Activated CD4-positive, alpha-beta T cell treated with anti-CD3 and anti-CD28 coated beads for 36 hours (primary cell): ENCODE measurements around the gene MAN2A1. TPM values are rescaled to one million over a fixed set of nuclear protein-coding genes. Genes with fewer than 3 reads are reported as not detected.
"Not testable (repeated sequence)": the region's sequence is repeated elsewhere in the genome, so short reads cannot be mapped to it uniquely, and the experiment has no call there.

Experiments
- ATAC-seq: fragments of 200-7000 bp; cut with Tn5 transposase; one replicate; pipeline ENCODE4 v1.10.0; 2021; ENCODE audit warnings: mild to moderate bottlenecking, moderate library complexity
- CTCF ChIA-PET: fragments of 350-600 bp; sonication (Branson Sonifier 250); formaldehyde crosslinking; loops from one replicate; lab custom pipeline; 2021; ENCODE audit warnings: antibody characterized with exemption; lab: Charles Lee
- POLR2A ChIA-PET: fragments of 350-600 bp; sonication (Branson Sonifier 250); formaldehyde crosslinking; loops from one replicate; lab custom pipeline; 2021; ENCODE audit warnings: antibody characterized with exemption, inconsistent platforms; lab: Charles Lee
- DNase-seq: peaks from one replicate; pipeline ENCODE4 v3.0.0-alpha.2; 2020
- H3K27ac Mint-ChIP-seq: one replicate; pipeline ENCODE4 v1.8.0; 2021; ENCODE audit warnings: mixed read lengths
- H3K27me3 Mint-ChIP-seq: one replicate; pipeline ENCODE4 v1.8.0; 2021; ENCODE audit warnings: mixed read lengths
- H3K36me3 Mint-ChIP-seq: one replicate; pipeline ENCODE4 v1.8.0; 2021; ENCODE audit warnings: low read depth, mixed read lengths
- H3K4me1 Mint-ChIP-seq: one replicate; pipeline ENCODE4 v1.8.0; 2021; ENCODE audit warnings: mixed read lengths
- H3K4me3 Mint-ChIP-seq: one replicate; pipeline ENCODE4 v1.8.0; 2021; ENCODE audit warnings: mild to moderate bottlenecking, moderate library complexity, mixed read lengths
- H3K9me3 Mint-ChIP-seq: one replicate; pipeline ENCODE4 v1.8.0; 2021; ENCODE audit warnings: low read depth, mixed read lengths
- intact Hi-C, 2 experiments: fragments of 100-400 bp; cut with DNase I in 1 of 2; cut with micrococcal nuclease in 1 of 2; formaldehyde crosslinking; loops; one replicate each; pipeline versions ENCODE4 v1.14.2 to v1.15.1; 2022 to 2024; cut with DNase I, micrococcal nuclease
- total RNA-seq, 2 experiments: library from RNA; stranded (reverse); gene quantifications; one replicate each; pipeline ENCODE4 v1.2.3, GENCODE V29; 2021

MAN2A1 gene
- total RNA-seq, 2 experiments from 2014 or later: 33.4 to 33.6 TPM

DNA sequence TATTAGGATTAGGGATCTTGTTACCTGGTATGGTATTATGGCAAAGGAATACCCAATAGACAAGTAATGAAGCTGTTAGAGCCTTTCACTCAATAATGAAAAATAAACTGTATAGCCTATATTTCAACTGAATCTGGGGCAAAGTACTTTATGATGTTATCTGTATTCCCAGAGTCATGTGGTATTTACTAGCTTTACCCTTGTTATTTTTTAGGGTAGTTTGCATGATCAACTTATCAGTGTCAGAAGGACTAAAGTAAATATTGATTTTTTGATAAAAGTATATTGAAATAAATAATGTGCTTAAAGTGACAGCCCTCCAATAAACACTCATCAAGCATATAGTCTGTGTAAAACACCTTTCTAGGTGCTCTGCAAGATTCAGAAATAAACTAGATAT, 64.6 kb downstream of the MAN2A1 start:
- ChIA-PET CTCF (no interaction called here), POLR2A (no interaction called here)
- intact Hi-C loops: no loop called here
- H3K9me3 Mint-ChIP-seq: no peaks in the 10 kb centered on the region
- H3K27ac Mint-ChIP-seq: no peak overlapping the region
- no peaks in the 10 kb centered on the region for H3K27me3 Mint-ChIP-seq
- ATAC-seq (no peak), DNase-seq (no peak)
- H3K36me3 Mint-ChIP-seq: peaks cover 29% of the 10 kb centered on the region
- no peak overlapping the region for H3K4me3 Mint-ChIP-seq
- H3K4me1 Mint-ChIP-seq: peaks cover 19% of the 10 kb centered on the region

DNA sequence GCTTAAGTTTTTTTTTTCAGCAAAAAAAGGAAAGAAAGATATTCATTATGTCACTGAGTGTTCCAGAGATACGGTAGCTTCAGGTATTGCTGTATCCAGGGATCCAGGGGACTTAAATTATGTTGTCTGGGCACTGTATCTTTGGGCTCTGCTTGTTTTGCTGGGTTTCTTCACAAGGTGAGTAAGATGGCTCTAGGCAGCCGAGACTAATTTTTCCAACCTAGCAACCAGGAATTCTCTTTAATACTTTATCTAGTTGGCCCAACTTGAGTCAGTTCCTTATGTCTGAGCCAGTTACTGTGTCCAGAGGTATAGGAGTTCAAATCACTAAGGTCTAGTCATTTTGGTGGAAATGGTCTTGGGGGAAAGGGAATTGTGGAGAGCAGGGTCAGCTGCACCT, 66.0 kb downstream of the MAN2A1 start:
- Mint-ChIP-seq H3K27me3 (no peaks in the 10 kb centered on the region), H3K36me3 (peaks cover 43% of the 10 kb centered on the region), H3K27ac (no peak overlapping the region), H3K4me1 (peaks cover 20% of the 10 kb centered on the region), H3K9me3 (peaks cover 6% of the 10 kb centered on the region), H3K4me3 (no peak overlapping the region)
- POLR2A ChIA-PET: no interaction called here
- CTCF ChIA-PET: no interaction called here
- intact Hi-C loops: no loop called here
- ATAC-seq (no peak), DNase-seq (no peak)

DNA sequence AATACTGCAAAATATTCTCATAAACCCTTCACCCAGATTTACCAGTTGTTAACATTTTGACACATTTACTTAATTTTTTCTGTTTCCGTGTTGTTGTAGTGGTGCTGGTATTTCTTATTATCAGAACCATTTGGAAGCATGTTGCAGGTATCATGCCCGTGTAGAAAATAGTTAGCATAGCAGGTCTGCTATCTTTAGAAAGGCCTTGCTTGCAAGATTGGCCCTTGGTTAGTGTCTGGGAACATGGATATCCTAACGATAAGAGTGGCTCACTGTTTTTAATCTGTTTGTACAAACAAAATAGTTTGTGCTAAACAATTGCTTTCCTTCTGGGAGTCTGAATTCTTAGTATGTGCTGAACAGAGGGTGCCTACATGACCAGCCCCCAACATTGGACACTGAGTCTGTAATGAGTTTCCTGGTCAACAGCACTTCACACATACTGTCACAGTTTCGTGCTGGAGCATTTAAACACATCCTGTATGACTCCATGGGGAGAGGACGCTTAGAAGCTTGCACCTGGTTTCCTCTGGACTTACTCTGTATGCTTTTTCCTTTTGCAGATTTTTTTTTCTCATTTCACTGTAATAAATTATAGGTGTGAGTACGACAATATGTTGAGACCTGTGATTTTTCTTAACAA, 66.9 kb downstream of the MAN2A1 start:
- no peak for DNase-seq
- H3K4me3 Mint-ChIP-seq: no peak overlapping the region
- peaks cover 15% of the 10 kb centered on the region for H3K4me1 Mint-ChIP-seq
- H3K9me3 Mint-ChIP-seq: peaks cover 6% of the 10 kb centered on the region
- H3K27me3 Mint-ChIP-seq: no peaks in the 10 kb centered on the region
- ATAC-seq: no peak
- POLR2A ChIA-PET: no interaction called here
- no peak overlapping the region for H3K27ac Mint-ChIP-seq
- peaks cover 41% of the 10 kb centered on the region for H3K36me3 Mint-ChIP-seq
- intact Hi-C loops: no loop called here
- CTCF ChIA-PET: no interaction called here

DNA sequence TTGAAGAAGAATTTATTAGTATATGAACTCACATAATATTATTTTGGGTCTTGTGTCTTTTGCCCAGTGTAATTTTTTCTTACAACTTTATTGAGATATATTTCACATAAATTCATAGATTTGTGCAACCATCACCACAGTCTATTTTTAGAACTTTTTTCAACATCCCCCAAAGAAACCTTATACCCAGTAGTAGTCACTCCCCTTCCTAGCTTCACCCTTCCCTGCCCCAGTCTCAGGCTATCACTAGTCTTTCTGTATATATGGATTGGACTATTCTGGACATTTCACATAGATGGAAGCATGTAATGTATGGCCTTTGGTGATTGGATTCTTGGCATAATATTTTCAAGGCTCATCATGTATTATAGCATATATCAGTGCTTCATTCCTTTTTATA, 67.8 kb downstream of the MAN2A1 start:
- H3K4me3 Mint-ChIP-seq: no peak overlapping the region

GRCh38 chr5:109759306-109759705, 69.6 kb downstream of the MAN2A1 start:
- DNase-seq (no peak), ATAC-seq (no peak)
- intact Hi-C loops: no loop called here
- ChIA-PET CTCF (no interaction called here), POLR2A (no interaction called here)
- Mint-ChIP-seq H3K27me3 (no peaks in the 10 kb centered on the region), H3K9me3 (peaks cover 8% of the 10 kb centered on the region), H3K4me3 (no peak overlapping the region), H3K4me1 (peaks cover 9% of the 10 kb centered on the region), H3K36me3 (peaks cover 50% of the 10 kb centered on the region), H3K27ac (no peak overlapping the region)

More for the DNA sequence above, 67.8 kb downstream of the MAN2A1 start:
- ATAC-seq (no peak), DNase-seq (no peak)
- POLR2A ChIA-PET: no interaction called here
- CTCF ChIA-PET: no interaction called here
- intact Hi-C loops: no loop called here
- Mint-ChIP-seq H3K27ac (no peak overlapping the region), H3K9me3 (peaks cover 8% of the 10 kb centered on the region), H3K4me1 (peaks cover 9% of the 10 kb centered on the region), H3K36me3 (peaks cover 43% of the 10 kb centered on the region), H3K27me3 (no peaks in the 10 kb centered on the region)

GRCh38 chr5:109760130-109760529, 70.4 kb downstream of the MAN2A1 start:
- Mint-ChIP-seq H3K4me1 (peaks cover 11% of the 10 kb centered on the region), H3K36me3 (peaks cover 52% of the 10 kb centered on the region)
- intact Hi-C loops, H3K4me3 Mint-ChIP-seq, POLR2A ChIA-PET, H3K9me3 Mint-ChIP-seq, H3K27ac Mint-ChIP-seq, ATAC-seq, H3K27me3 Mint-ChIP-seq, DNase-seq: not testable (repeated sequence)
- CTCF ChIA-PET: interaction anchor here (0.6 kb wide), 1 partner anchor 178 kb away, joined by 3 read pairs; no protein-coding TSS in a partner anchor

DNA sequence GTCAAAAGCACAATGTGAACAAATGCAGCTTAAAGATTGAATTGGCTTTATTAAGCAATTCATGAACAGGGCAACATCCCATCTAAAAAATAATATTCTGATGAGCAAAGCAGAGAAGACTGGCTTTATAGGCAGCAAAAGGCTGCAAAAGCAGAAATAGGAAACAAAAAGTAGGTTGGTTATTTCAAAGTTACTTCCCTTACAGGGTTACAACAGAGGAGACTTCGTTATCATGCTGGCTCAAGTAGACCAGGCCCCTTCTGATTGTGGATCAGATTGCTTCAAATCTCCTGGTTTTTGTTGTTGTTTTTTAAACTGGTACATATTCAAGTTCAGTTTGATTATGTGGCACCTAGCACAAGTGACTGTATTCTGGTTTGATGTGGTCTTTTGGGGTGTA, 73.1 kb downstream of the MAN2A1 start:
- DNase-seq (no peak), ATAC-seq (no peak)
- ChIA-PET CTCF (no interaction called here), POLR2A (no interaction called here)
- Mint-ChIP-seq H3K27ac (no peak overlapping the region), H3K27me3 (no peaks in the 10 kb centered on the region), H3K36me3 (peaks cover 45% of the 10 kb centered on the region), H3K4me1 (peaks cover 12% of the 10 kb centered on the region), H3K4me3 (no peak overlapping the region), H3K9me3 (peaks cover 8% of the 10 kb centered on the region)
- intact Hi-C loops: no loop called here

- peaks cover 5% of the 10 kb centered on the region for H3K4me1 Mint-ChIP-seq
- ChIA-PET POLR2A (no interaction called here), CTCF (no interaction called here)
- ATAC-seq (no peak), DNase-seq (no peak)
- H3K4me3 Mint-ChIP-seq: no peak overlapping the region
- H3K27me3 Mint-ChIP-seq: no peaks in the 10 kb centered on the region
- intact Hi-C loops: no loop called here
- H3K27ac Mint-ChIP-seq: no peak overlapping the region
- H3K9me3 Mint-ChIP-seq: peaks cover under 1% of the 10 kb centered on the region
- peaks cover 51% of the 10 kb centered on the region for H3K36me3 Mint-ChIP-seq
These were observed 77.7 kb downstream of the MAN2A1 start for GRCh38 chr5:109767184-109767995.

- no peak for ATAC-seq
- no peaks in the 10 kb centered on the region for H3K9me3 Mint-ChIP-seq
- no peak overlapping the region for H3K27ac Mint-ChIP-seq
- H3K36me3 Mint-ChIP-seq: peaks cover 51% of the 10 kb centered on the region
- DNase-seq: no peak
- no peaks in the 10 kb centered on the region for H3K27me3 Mint-ChIP-seq
- ChIA-PET CTCF (no interaction called here), POLR2A (no interaction called here)
- intact Hi-C loops: no loop called here
- no peak overlapping the region for H3K4me3 Mint-ChIP-seq
- H3K4me1 Mint-ChIP-seq: peaks cover 5% of the 10 kb centered on the region
These were observed 78.3 kb downstream of the MAN2A1 start for GRCh38 chr5:109767997-109768396.

- ChIA-PET POLR2A (no interaction called here), CTCF (interaction anchor here (0.5 to 1.1 kb wide), 3 partner anchors 59 to 340 kb away, joined by 3 read pairs; no protein-coding TSS in a partner anchor)
- Mint-ChIP-seq H3K4me1 (peaks cover 7% of the 10 kb centered on the region), H3K36me3 (peaks cover 51% of the 10 kb centered on the region), H3K27ac (no peak overlapping the region), H3K4me3 (no peak overlapping the region), H3K27me3 (no peaks in the 10 kb centered on the region), H3K9me3 (no peaks in the 10 kb centered on the region)
- intact Hi-C loops: no loop called here
- DNase-seq (no peak), ATAC-seq (no peak)
These were observed 80.0 kb downstream of the MAN2A1 start for GRCh38 chr5:109769597-109770291.

- POLR2A ChIA-PET: no interaction called here
- CTCF ChIA-PET: no interaction called here
- DNase-seq: no peak
- Mint-ChIP-seq H3K4me3 (no peak overlapping the region), H3K9me3 (no peaks in the 10 kb centered on the region), H3K27me3 (no peaks in the 10 kb centered on the region), H3K4me1 (peaks cover 10% of the 10 kb centered on the region), H3K27ac (no peak overlapping the region), H3K36me3 (peaks cover 41% of the 10 kb centered on the region)
- ATAC-seq: no peak
- intact Hi-C loops: no loop called here
These were observed 85.4 kb downstream of the MAN2A1 start for GRCh38 chr5:109775130-109775529.
